HCT116 (cell line): ENCODE measurements around the gene TMC1. TPM values are rescaled to one million over a fixed set of nuclear protein-coding genes. Genes with fewer than 3 reads are reported as not detected.

Source experiments
- ATAC-seq: fragments of 200-7000 bp; cut with Tn5 transposase; 2 replicates; pipeline ENCODE4 v1.9.1; 2020; ENCODE audit warnings: mild to moderate bottlenecking, moderate library complexity
- BruUV-seq: library from RNA; stranded (reverse); fragments of 400-500 nt; replicated peaks from 2 replicates; lab custom pipeline; 2021; lab: Mats Ljungman, UMichigan
- CTCF ChIA-PET: fragments of 300-600 bp; sonication (Branson Sonifier 250); formaldehyde crosslinking; loops from one replicate; lab custom pipeline; 2021; ENCODE audit warnings: antibody characterized with exemption; lab: Charles Lee
- POLR2A ChIA-PET: fragments of 300-600, 350-600 bp; sonication (Branson Sonifier 250); formaldehyde crosslinking; loops from one replicate; lab custom pipeline; 2021; ENCODE audit warnings: antibody characterized with exemption; lab: Charles Lee
- RAD21 ChIA-PET, 2 experiments: fragments of 300-600 bp; sonication (Branson Sonifier 250); formaldehyde crosslinking; loops; one replicate each; lab custom pipeline; 2023; ENCODE audit warnings: low total read pairs in 2 of 2; ENCODE audit not compliant: uncharacterized antibody in 2 of 2, unreplicated experiment in 2 of 2, low non-redundant PET in 1 of 2; lab: Charles Lee
- DNase-seq: peaks from one replicate; pipeline ENCODE4 v3.0.0-alpha.2; 2010; ENCODE audit warnings: low read depth, low spot score
- H2AFZ ChIP-seq: fragments of 200-600 bp; shearing (Covaris generic), sonication (generic); 2 replicates; pipeline ENCODE4 v1.6.1; 2017; ENCODE audit warnings: low read depth, mixed run types, mixed read lengths, antibody characterized with exemption, low read length; ENCODE audit not compliant: poor library complexity, severe bottlenecking
- H3K27ac ChIP-seq: 2 replicates; pipeline ENCODE4 v1.5.1; 2012; ENCODE audit warnings: low read depth, low read length
- H3K27me3 ChIP-seq: fragments of 200-600 bp; sonication (generic); 2 replicates; pipeline ENCODE4 v1.6.1; 2016; ENCODE audit warnings: mixed run types, low read length, mixed read lengths; ENCODE audit not compliant: insufficient read depth
- H3K36me3 ChIP-seq, 2 experiments: fragments of 200-500 bp in 1 of 2; fragments of 200-600 bp in 1 of 2; sonication (Bioruptor generic) in 1 of 2; sonication (generic) in 1 of 2; 2 replicates each; pipeline versions ENCODE4 v1.5.1 to v1.6.1; 2014 to 2016; ENCODE audit warnings: low read length in 2 of 2, inconsistent platforms in 1 of 2, mixed read lengths in 1 of 2, mixed run types in 1 of 2; ENCODE audit not compliant: insufficient read depth in 2 of 2, control insufficient read depth in 1 of 2
- H3K4me1 ChIP-seq, 2 experiments: fragments of 200-600 bp in 1 of 2; sonication (generic) in 1 of 2; 2 replicates each; pipeline versions ENCODE4 v1.5.1 to v1.6.1; 2012 to 2017; ENCODE audit warnings: low read length in 2 of 2, inconsistent platforms in 1 of 2, mild to moderate bottlenecking in 1 of 2, mixed read lengths in 1 of 2, mixed run types in 1 of 2, moderate library complexity in 1 of 2; ENCODE audit not compliant: insufficient read depth in 2 of 2, control insufficient read depth in 1 of 2
- H3K4me2 ChIP-seq: fragments of 200-600 bp; sonication (generic); 2 replicates; pipeline ENCODE4 v1.6.1; 2017; ENCODE audit warnings: mixed run types, low read length, mixed read lengths
- H3K4me3 ChIP-seq, 2 experiments: fragments of 200-600 bp in 1 of 2; sonication (generic) in 1 of 2; replicated peaks in 1 of 2; 2 replicates each; pipeline ENCODE4 v1.5.1; 2011 to 2016; ENCODE audit warnings: low read length in 2 of 2, control low read depth in 1 of 2, low read depth in 1 of 2, mild to moderate bottlenecking in 1 of 2, mixed read lengths in 1 of 2, mixed run types in 1 of 2
- H3K79me2 ChIP-seq: fragments of 200-600 bp; sonication (generic); 2 replicates; pipeline ENCODE4 v1.6.1; 2017; ENCODE audit warnings: mild to moderate bottlenecking, mixed run types, low read length, moderate library complexity, mixed read lengths; ENCODE audit not compliant: insufficient read depth
- H3K9ac ChIP-seq: fragments of 200-600 bp; sonication (generic); 2 replicates; pipeline ENCODE4 v1.6.1; 2016; ENCODE audit warnings: low read length, mixed read lengths
- H3K9me2 ChIP-seq: fragments of 200-600 bp; sonication (generic), shearing (Covaris generic); 2 replicates; pipeline ENCODE4 v1.6.1; 2017; ENCODE audit warnings: mixed run types, mild to moderate bottlenecking, moderate library complexity; ENCODE audit not compliant: insufficient read depth
- H3K9me3 ChIP-seq, 2 experiments: fragments of 200-500 bp in 1 of 2; fragments of 200-600 bp in 1 of 2; sonication (Bioruptor generic) in 1 of 2; sonication (generic) in 1 of 2; 2 replicates each; pipeline ENCODE4 v1.6.1; 2014 to 2017; ENCODE audit warnings: low read length in 2 of 2, mixed read lengths in 2 of 2, inconsistent platforms in 1 of 2, low read depth in 1 of 2, mild to moderate bottlenecking in 1 of 2, mixed run types in 1 of 2, moderate library complexity in 1 of 2; ENCODE audit not compliant: control insufficient read depth in 1 of 2, insufficient read depth in 1 of 2
- H4K20me1 ChIP-seq: fragments of 200-600 bp; sonication (generic), shearing (Covaris generic); 2 replicates; pipeline ENCODE4 v1.6.1; 2017; ENCODE audit warnings: mixed run types, mild to moderate bottlenecking, moderate library complexity; ENCODE audit not compliant: insufficient read depth
- CBX3 ChIP-seq: IDR thresholded peaks from 2 replicates; pipeline ENCODE4 v1.6.1; 2012; ENCODE audit warnings: low read depth
- CEBPB ChIP-seq: IDR thresholded peaks from 2 replicates; pipeline ENCODE4 v1.6.1; 2012; ENCODE audit warnings: low read depth
- CTCF ChIP-seq, 3 experiments: fragments of 200-600 bp in 1 of 3; sonication (generic) in 1 of 3; IDR thresholded peaks in 2 of 3; conservative IDR thresholded peaks in 1 of 3; 2 replicates each; pipeline ENCODE4 v1.5.1; 2012 to 2017; ENCODE audit warnings: low read depth in 2 of 3, low read length in 2 of 3, antibody characterized with exemption in 1 of 3, borderline replicate concordance in 1 of 3, control low read depth in 1 of 3, mild to moderate bottlenecking in 1 of 3, mixed read lengths in 1 of 3, mixed run types in 1 of 3, moderate library complexity in 1 of 3; ENCODE audit not compliant: insufficient read depth in 1 of 3
- EGR1 ChIP-seq: IDR thresholded peaks from 2 replicates; pipeline ENCODE4 v1.6.1; 2012; ENCODE audit warnings: low read depth
- ELF1 ChIP-seq: IDR thresholded peaks from 2 replicates; pipeline ENCODE4 v1.6.1; 2012; ENCODE audit warnings: low read depth, borderline replicate concordance
- EZH2 ChIP-seq: fragments of 200-600 bp; sonication (generic); IDR thresholded peaks from 2 replicates; pipeline ENCODE4 v1.6.1; 2017; ENCODE audit warnings: antibody characterized with exemption, mixed run types
- EZH2phosphoT487 ChIP-seq: fragments of 200-600 bp; IDR thresholded peaks from 2 replicates; pipeline ENCODE4 v1.6.1; 2018; ENCODE audit warnings: antibody characterized with exemption, borderline replicate concordance
- FOSL1 ChIP-seq: IDR thresholded peaks from 2 replicates; pipeline ENCODE4 v1.6.1; 2012; ENCODE audit warnings: low read depth
- JUND ChIP-seq: IDR thresholded peaks from 2 replicates; pipeline ENCODE4 v1.6.1; 2012
- MAX ChIP-seq: IDR thresholded peaks from 2 replicates; pipeline ENCODE4 v1.6.1; 2012
- POLR2AphosphoS5 ChIP-seq: IDR thresholded peaks from 2 replicates; pipeline ENCODE4 v1.6.1; 2011; ENCODE audit warnings: mild to moderate bottlenecking, low read depth, low read length, moderate library complexity
- RAD21 ChIP-seq: IDR thresholded peaks from 2 replicates; pipeline ENCODE4 v1.6.1; 2012; ENCODE audit warnings: low read depth, mild to moderate bottlenecking
- SIN3A ChIP-seq: IDR thresholded peaks from 2 replicates; pipeline ENCODE4 v1.6.1; 2012; ENCODE audit warnings: low read depth
- SP1 ChIP-seq: IDR thresholded peaks from 2 replicates; pipeline ENCODE4 v1.6.1; 2012; ENCODE audit warnings: low read depth
- SRF ChIP-seq: IDR thresholded peaks from 2 replicates; pipeline ENCODE4 v1.6.1; 2012; ENCODE audit warnings: low read depth
- TCF7L2 ChIP-seq: IDR thresholded peaks from 2 replicates; pipeline ENCODE4 v1.7.0; 2011; ENCODE audit warnings: borderline replicate concordance, inconsistent platforms; ENCODE audit not compliant: insufficient read depth, insufficient read length; ENCODE audit errors: extremely low read depth
- ZFX ChIP-seq: fragments of 450-650 bp; IDR thresholded peaks from 2 replicates; pipeline ENCODE4 v1.6.1; 2017
- ZNF274 ChIP-seq: fragments of 200-500 bp; sonication (Bioruptor generic); IDR thresholded peaks from 2 replicates; pipeline ENCODE4 v1.6.1; 2014; ENCODE audit warnings: mild to moderate bottlenecking, low read depth, low read length, inconsistent platforms
- intact Hi-C: fragments of 100-400 bp; cut with micrococcal nuclease; formaldehyde crosslinking; loops from 2 replicates; pipeline ENCODE4 v1.10.0; 2022
- total RNA-seq: library from RNA; stranded (reverse); gene quantifications from one replicate; pipeline ENCODE4 v1.2.1, GENCODE V29; 2021; ENCODE audit not compliant: unreplicated experiment

The TMC1 gene
- total RNA-seq, 1 experiment from 2014 or later: 0.57 TPM

GRCh38 chr9:72790989-72791388, 269.6 kb downstream of the TMC1 start:
- RAD21 ChIA-PET: no interaction called here
- no peaks in the 10 kb centered on the region for H3K4me1 ChIP-seq
- CTCF ChIA-PET: no interaction called here
- POLR2A ChIA-PET: no interaction called here
- BruUV-seq: no TSS peak
- DNase-seq: no peak
- H3K27me3 ChIP-seq: no peaks in the 10 kb centered on the region
- no peaks in the 10 kb centered on the region for H3K9me3 ChIP-seq
- no peak overlapping the region for H3K4me2 ChIP-seq
- H2AFZ ChIP-seq: no peak overlapping the region
- no peak overlapping the region for H3K9ac ChIP-seq
- no peaks in the 10 kb centered on the region for H3K36me3 ChIP-seq
- ATAC-seq: no peak
- H4K20me1 ChIP-seq: no peaks in the 10 kb centered on the region
- H3K4me3 ChIP-seq: no peak overlapping the region
- intact Hi-C loops: no loop called here
- H3K27ac ChIP-seq: no peak overlapping the region
- TF ChIP-seq POLR2AphosphoS5 (no peak), SRF (no peak), FOSL1 (no peak), SP1 (no peak), CTCF (IDR thresholded peaks at IDR 0.05 in 2 of 3, conservative IDR thresholded peaks at IDR 0.05 in 1 of 3; ENCODE audit: borderline replicate concordance in 1 of 3, insufficient read depth in 1 of 3, low read depth in 2 of 3, low read length in 2 of 3) (no peak), EZH2 (no peak), ELF1 (no peak), MAX (no peak), CEBPB (no peak), SIN3A (no peak), ZNF274 (no peak), EZH2phosphoT487 (no peak), CBX3 (no peak), RAD21 (no peak), TCF7L2 (no peak), JUND (no peak), EGR1 (no peak), ZFX (no peak)
- no peaks in the 10 kb centered on the region for H3K9me2 ChIP-seq
- H3K79me2 ChIP-seq: no peaks in the 10 kb centered on the region
